ENCODE data around the gene MED15. TPM values are rescaled to one million over a fixed set of nuclear protein-coding genes. Genes with fewer than 3 reads are reported as not detected.
"Not testable (repeated sequence)": the region's sequence is repeated elsewhere in the genome, so short reads cannot be mapped to it uniquely, and the experiment has no call there.

The MED15 gene
- total RNA-seq, 1 donor from 2014 or later = 77.8 TPM

DNA sequence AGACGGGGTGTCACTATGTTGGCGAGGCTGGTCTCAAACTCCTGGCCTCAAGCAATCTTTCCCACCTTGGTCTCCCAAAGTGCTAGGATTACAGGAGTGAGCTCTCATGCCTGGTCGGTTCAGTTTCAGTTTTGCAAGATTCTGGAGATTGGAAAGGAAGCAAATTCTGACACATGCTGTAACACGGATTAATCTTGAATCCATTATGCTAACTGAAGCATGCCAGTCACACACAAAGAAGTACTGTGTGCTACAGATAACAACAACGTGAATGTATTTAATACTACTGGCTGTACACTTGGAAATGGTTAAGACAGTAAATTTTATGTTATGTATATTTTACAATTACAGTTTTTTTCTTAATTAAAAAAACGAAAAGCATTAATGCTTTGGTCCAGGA lies 107.6 kb downstream of the MED15 start:
- H3K27ac Mint-ChIP-seq = no peak overlapping the region
- H3K27me3 Mint-ChIP-seq = peaks cover 8% of the 10 kb centered on the region
- DNase-seq (ENCODE audit: low spot score, unreplicated experiment) = no peak
- H3K9me3 Mint-ChIP-seq (ENCODE audit: low read depth) = no peaks in the 10 kb centered on the region
- no peak overlapping the region for H3K4me3 Mint-ChIP-seq (ENCODE audit: low read depth)
- H3K4me1 Mint-ChIP-seq (ENCODE audit: low read depth) = peaks cover 5% of the 10 kb centered on the region
- H3K36me3 Mint-ChIP-seq (ENCODE audit: insufficient read depth) = no peaks in the 10 kb centered on the region
- TF ChIP-seq, protein P1, sequence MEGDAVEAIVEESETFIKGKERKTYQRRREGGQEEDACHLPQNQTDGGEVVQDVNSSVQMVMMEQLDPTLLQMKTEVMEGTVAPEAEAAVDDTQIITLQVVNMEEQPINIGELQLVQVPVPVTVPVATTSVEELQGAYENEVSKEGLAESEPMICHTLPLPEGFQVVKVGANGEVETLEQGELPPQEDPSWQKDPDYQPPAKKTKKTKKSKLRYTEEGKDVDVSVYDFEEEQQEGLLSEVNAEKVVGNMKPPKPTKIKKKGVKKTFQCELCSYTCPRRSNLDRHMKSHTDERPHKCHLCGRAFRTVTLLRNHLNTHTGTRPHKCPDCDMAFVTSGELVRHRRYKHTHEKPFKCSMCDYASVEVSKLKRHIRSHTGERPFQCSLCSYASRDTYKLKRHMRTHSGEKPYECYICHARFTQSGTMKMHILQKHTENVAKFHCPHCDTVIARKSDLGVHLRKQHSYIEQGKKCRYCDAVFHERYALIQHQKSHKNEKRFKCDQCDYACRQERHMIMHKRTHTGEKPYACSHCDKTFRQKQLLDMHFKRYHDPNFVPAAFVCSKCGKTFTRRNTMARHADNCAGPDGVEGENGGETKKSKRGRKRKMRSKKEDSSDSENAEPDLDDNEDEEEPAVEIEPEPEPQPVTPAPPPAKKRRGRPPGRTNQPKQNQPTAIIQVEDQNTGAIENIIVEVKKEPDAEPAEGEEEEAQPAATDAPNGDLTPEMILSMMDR (IDR thresholded peaks at IDR 0.05; ENCODE audit: unreplicated experiment) = no peak

DNA sequence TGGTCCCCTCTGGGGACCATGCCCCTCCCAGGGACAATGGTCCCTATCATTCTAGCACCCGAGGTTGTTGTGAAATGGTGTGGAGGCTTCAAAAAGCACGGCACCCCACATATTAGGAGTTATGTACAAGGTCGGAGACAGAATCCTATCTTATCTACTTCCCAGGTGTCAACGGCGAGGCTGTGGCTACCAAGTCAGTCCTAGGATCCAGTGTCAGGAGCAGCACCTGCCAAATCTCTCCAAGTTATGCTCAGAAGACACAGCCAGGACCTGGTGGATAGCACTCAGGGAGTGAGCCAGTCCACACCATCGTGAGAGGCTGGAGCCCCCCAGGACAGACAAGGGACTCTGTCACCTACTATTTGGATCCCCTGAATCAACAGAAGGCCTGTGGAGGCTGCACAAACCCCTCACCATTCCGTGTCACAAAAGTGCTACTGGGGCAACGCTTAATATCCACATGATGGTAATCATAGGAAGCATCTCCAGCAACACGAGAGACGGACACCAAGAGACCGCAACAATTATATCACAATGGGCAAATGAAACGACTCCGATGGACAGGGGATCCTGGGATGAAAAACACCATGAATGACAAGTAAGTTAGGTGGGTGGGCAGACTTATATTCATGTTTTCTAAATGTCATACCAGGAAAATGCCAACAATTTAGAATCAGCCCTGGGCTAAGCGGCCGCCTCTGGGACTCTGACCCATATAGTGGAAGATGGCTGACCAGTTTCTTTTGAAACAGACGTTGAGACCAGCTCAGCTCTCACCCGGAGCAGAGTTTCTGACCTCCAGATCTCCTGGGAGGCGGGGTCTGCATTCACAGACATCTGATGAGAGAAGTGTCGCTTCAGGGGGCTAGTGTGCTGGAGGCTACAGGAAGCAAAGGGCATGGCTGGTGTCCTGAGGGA lies 108.4 kb downstream of the MED15 start:
- H3K27me3 Mint-ChIP-seq = peaks cover 4% of the 10 kb centered on the region
- no peaks in the 10 kb centered on the region for H3K9me3 Mint-ChIP-seq (ENCODE audit: low read depth)
- DNase-seq (ENCODE audit: low spot score, unreplicated experiment) = no peak
- no peaks in the 10 kb centered on the region for H3K36me3 Mint-ChIP-seq (ENCODE audit: insufficient read depth)
- TF ChIP-seq, protein P1 (IDR thresholded peaks at IDR 0.05; ENCODE audit: unreplicated experiment) = no peak
- no peak overlapping the region for H3K27ac Mint-ChIP-seq
- H3K4me1 Mint-ChIP-seq (ENCODE audit: low read depth) = peaks cover 5% of the 10 kb centered on the region
- no peak overlapping the region for H3K4me3 Mint-ChIP-seq (ENCODE audit: low read depth)

DNA sequence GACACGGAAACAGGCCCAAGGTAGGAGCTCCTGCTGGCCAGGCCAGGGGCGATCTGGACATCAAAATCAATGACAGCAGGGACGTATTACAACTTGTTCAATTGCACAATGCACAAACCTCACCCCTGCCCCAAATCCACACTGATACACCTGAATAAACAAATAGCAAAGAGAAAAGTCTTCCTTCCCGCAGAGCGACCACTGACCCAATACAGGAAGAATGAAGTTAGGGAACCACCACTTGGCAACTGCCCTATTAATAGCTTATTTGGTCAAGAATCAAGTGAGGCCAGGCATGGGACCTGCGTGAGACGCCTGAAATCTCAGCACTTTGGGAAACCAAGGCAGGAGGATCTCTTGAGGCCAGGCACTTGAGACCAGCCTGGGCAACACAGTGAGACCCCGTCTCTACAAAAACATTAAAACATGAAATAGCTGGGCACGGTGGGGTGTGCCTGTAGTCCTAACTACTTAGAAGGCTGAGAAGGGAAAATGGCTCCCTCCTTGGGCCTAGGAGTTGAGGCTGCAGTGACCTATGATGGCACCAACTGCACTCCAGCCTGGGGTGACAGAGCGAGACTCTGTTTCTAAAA lies 109.1 kb downstream of the MED15 start:
- Mint-ChIP-seq H3K4me3 (ENCODE audit: low read depth) (no peak overlapping the region), H3K27ac (no peak overlapping the region), H3K27me3 (peaks cover 4% of the 10 kb centered on the region), H3K4me1 (ENCODE audit: low read depth) (peaks cover 5% of the 10 kb centered on the region), H3K9me3 (ENCODE audit: low read depth) (no peaks in the 10 kb centered on the region), H3K36me3 (ENCODE audit: insufficient read depth) (no peaks in the 10 kb centered on the region)
- TF ChIP-seq, protein P1 (IDR thresholded peaks at IDR 0.05; ENCODE audit: unreplicated experiment) = no peak
- no peak for DNase-seq (ENCODE audit: low spot score, unreplicated experiment)

DNA sequence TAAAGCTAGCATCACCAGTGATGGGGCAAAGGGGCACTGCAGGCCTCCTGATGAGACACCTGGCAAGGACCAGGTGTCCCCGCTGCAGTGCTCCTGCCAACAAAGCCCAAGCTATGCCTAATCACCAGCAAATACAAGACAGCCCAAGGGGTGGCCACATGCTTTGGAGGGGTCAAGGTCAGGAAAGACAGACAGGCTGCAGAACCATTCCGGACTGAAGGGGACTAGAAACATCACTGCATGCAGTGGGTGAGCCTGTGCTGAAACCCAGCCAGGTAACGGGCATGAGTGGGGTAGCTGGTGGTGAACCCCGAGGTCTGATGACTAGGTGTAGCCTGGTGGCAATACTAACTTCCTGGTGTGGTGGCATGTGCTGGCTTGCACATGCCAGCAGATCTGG lies 111.1 kb downstream of the MED15 start:
- Mint-ChIP-seq H3K27me3 (peaks cover 4% of the 10 kb centered on the region), H3K9me3 (ENCODE audit: low read depth) (no peaks in the 10 kb centered on the region), H3K27ac (no peak overlapping the region), H3K4me1 (ENCODE audit: low read depth) (peaks cover 5% of the 10 kb centered on the region), H3K4me3 (ENCODE audit: low read depth) (no peak overlapping the region), H3K36me3 (ENCODE audit: insufficient read depth) (no peaks in the 10 kb centered on the region)
- TF ChIP-seq, protein P1 (IDR thresholded peaks at IDR 0.05; ENCODE audit: unreplicated experiment) = no peak
- DNase-seq (ENCODE audit: low spot score, unreplicated experiment) = no peak

DNA sequence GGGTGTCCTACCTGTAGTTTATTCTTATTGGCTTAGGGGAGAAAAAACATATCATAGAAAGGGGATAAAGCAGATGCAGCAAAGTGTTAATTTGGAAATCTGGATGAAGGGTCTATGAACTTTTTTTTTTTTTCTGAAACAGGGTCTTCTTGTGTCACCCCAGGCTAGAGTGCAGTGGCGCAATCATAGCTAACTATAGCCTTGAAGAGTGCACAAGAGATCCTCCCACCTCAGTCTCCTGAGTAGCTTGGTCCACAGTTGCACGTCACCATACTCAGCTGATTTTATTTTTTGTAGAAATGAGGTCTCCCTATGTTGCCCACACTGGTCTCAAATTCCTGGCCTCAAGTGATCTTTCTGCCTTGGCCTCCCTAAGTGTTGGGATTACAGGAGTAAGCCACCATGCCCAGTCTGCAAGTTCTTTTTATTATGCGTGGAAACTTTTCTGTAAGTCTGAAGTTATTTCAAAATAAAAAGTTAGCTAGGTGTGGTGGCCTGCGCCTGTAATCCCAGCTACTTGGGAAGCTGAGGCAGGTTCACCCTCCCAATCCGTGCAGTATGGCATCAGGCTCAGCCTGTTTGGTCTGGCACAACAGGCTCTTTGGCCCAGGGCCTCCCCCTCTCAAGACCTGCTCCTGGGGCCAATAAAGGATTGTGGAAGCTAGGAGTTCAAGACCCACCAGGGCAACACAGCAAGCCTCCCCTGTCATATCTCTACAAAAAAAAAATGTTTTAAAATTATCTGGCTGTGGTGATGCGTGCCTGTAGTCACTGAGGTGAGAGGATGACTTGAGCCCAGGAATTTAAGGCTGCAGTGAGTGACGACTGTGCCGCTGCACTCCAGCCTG lies 111.9 kb downstream of the MED15 start:
- Mint-ChIP-seq H3K27me3 (no peaks in the 10 kb centered on the region), H3K4me1 (ENCODE audit: low read depth) (peaks cover 5% of the 10 kb centered on the region), H3K27ac (no peak overlapping the region), H3K36me3 (ENCODE audit: insufficient read depth) (no peaks in the 10 kb centered on the region), H3K9me3 (ENCODE audit: low read depth) (no peaks in the 10 kb centered on the region), H3K4me3 (ENCODE audit: low read depth) (no peak overlapping the region)
- TF ChIP-seq, protein P1 (IDR thresholded peaks at IDR 0.05; ENCODE audit: unreplicated experiment) = no peak
- DNase-seq (ENCODE audit: low spot score, unreplicated experiment) = no peak

DNA sequence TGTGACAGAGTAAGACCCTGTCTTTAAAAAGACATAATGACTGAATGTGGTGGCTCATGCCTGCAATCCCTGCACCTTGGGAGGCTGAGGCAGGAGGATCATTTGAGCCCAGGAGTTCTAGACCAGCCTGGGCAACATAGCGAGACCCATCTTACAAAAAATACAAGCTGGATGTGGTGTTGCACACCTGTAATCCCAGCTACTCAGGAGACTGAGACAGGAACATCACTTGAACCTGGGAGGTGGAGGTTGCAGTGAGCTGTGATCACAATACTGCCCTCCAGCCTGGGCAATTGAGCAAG lies 112.4 kb downstream of the MED15 start:
- H3K4me1 Mint-ChIP-seq (ENCODE audit: low read depth); H3K27ac Mint-ChIP-seq; H3K4me3 Mint-ChIP-seq (ENCODE audit: low read depth): not testable (repeated sequence)

More for the DNA sequence above, 112.4 kb downstream of the MED15 start:
- not testable (repeated sequence) for DNase-seq (ENCODE audit: low spot score, unreplicated experiment); H3K27me3 Mint-ChIP-seq; H3K36me3 Mint-ChIP-seq (ENCODE audit: insufficient read depth); H3K9me3 Mint-ChIP-seq (ENCODE audit: low read depth)

All from progenitor cell of endocrine pancreas (in vitro differentiated cells).